ENCODE results near the gene AMHR2. TPM values are rescaled to one million over a fixed set of nuclear protein-coding genes. Genes with fewer than 3 reads are reported as not detected.
"Not testable (repeated sequence)": the region's sequence is repeated elsewhere in the genome, so short reads cannot be mapped to it uniquely, and the experiment has no call there.

The AMHR2 gene
- total and polyA plus RNA-seq, 2 of the 4 experiments (the other 2 are of a cell fraction) = not detected

DNA sequence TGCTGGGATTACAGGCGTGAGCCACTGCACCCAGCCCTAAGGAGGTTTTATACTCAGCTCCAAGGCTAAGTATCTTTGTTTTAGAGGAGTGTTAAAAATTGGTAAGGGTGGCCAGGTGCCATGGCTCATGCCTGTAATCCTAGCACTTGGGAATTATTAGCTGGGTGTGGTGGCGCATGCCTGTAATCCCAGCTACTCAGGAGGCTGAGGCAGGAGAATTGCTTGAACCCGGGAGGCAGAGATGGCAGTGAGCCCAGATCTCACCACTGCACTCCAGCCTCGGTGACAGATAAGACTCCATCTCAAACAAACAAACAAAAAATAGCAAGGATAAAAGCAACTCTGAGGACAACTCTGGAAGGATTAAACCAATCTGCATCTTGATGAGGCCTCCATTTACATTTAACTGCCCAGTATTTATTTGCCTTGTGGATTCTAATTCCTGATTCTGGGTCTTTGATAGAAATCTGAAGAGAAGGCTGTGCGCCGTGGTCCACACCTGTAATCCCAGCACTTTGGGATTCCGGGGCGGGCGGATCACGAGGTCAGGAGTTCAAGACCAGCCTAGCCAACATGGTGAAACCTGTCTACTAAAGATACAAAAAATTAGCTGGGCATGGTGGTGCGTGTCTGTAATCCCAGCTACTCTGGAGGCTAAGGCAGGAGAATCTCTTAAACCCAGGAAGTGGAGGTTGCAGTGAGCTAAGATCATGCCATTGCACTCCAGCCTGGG lies 21.1 kb downstream of the AMHR2 start:
- H4K8ac ChIP-seq (ENCODE audit: low read depth in 2 of 2, low read length in 2 of 2); H3K18ac ChIP-seq (ENCODE audit: low read depth, low read length); H4K91ac ChIP-seq (ENCODE audit: insufficient read depth, low read depth, low read length); ATAC-seq (ENCODE audit: low read depth); in situ Hi-C loops (cut with MboI; ENCODE audit: low sequenced_read_pairs); H3K9me1 ChIP-seq (ENCODE audit: insufficient read depth, low read length); H3K27me3 ChIP-seq (ENCODE audit: control insufficient read depth, insufficient read depth, low read length); H3K4me3 ChIP-seq (ENCODE audit: insufficient read depth, low read depth, low read length); H3K4me2 ChIP-seq (ENCODE audit: low read depth, low read length); H2AK9ac ChIP-seq (replicated peaks; ENCODE audit: low read depth, low read length, poor library complexity); H3K23ac ChIP-seq (ENCODE audit: low read depth, low read length); H3K9ac ChIP-seq (ENCODE audit: low read depth, low read length); H4K5ac ChIP-seq (ENCODE audit: low read depth, low read length); H3K4me1 ChIP-seq (ENCODE audit: control insufficient read depth, insufficient read depth, low read length); dilution Hi-C loops (cut with HindIII; ENCODE audit: low sequenced_read_pairs, unreplicated experiment); H2AFZ ChIP-seq (replicated peaks; ENCODE audit: low read length, poor library complexity); H2AK5ac ChIP-seq (ENCODE audit: low read depth, low read length); DNase-seq; H4K20me1 ChIP-seq (ENCODE audit: insufficient read depth, low read length); H2BK20ac ChIP-seq (ENCODE audit: low read depth, low read length); H2BK5ac ChIP-seq (ENCODE audit: low read depth, low read length, poor library complexity, severe bottlenecking); intact Hi-C loops (cut with micrococcal nuclease); H3K4ac ChIP-seq (ENCODE audit: low read depth, low read length); BruUV-seq (replicated peaks); POLR2A ChIA-PET (ENCODE audit: unreplicated experiment); H2BK15ac ChIP-seq (ENCODE audit: low read depth, low read length); H3K9me3 ChIP-seq (ENCODE audit: control insufficient read depth, insufficient read depth, low read length); H3K14ac ChIP-seq (replicated peaks; ENCODE audit: low read depth, low read length); H3K56ac ChIP-seq (ENCODE audit: extremely low read depth, insufficient read depth, low read length); H3K27ac ChIP-seq (ENCODE audit: insufficient read depth, low read length); H2BK120ac ChIP-seq (ENCODE audit: low read depth, low read length): not testable (repeated sequence)
- Histone ChIP-seq H3K36me3 (ENCODE audit: control insufficient read depth, insufficient read depth, low read length) (peaks cover 21% of the 10 kb centered on the region), H3K79me1 (ENCODE audit: low read depth in 1 of 2, low read length in 2 of 2) (peaks cover 25 to 45% of the 10 kb centered on the region in 2 experiments)
- WGBS, 2 experiments (ENCODE audit: extremely low coverage in 2 of 2, insufficient read length in 1 of 2) = 40% methylated on average over 1 of the region's 11 CpGs; no CpG with 5 or more reads in 1 of the 2 experiments
- CTCF ChIA-PET = interaction anchor here (0.6 kb wide), 1 partner anchor 36 kb away, joined by 5 read pairs; no protein-coding TSS in a partner anchor

Measured in IMR-90 (cell line).